DMS53 treated with DMSO at 0.1 percent for 48 hours (cell line): ENCODE results near the gene SGCA.

Experiments used
- DNase-seq: peaks from one replicate; lab custom pipeline; 2025; ENCODE audit not compliant: unreplicated experiment; lab: John Stamatoyannopoulos, UW

Gene SGCA

GRCh38 chr17:50192618-50193291 is 26.9 kb downstream of the SGCA start:
- DNase-seq = no peak

- DNase-seq = no peak
Measured at GRCh38 chr17:50194140-50194933, 28.5 kb downstream of the SGCA start.

GRCh38 chr17:50194934-50195865 is 29.4 kb downstream of the SGCA start:
- no peak for DNase-seq

- no peak for DNase-seq
Measured at GRCh38 chr17:50196036-50196435, 30.2 kb downstream of the SGCA start.

- DNase-seq = no peak
Measured at GRCh38 chr17:50196826-50197225, 31.0 kb downstream of the SGCA start.

- peak; percentile 56 for DNase-seq
Measured at GRCh38 chr17:50198026-50198669, 32.3 kb downstream of the SGCA start.

- DNase-seq = no peak
Measured at GRCh38 chr17:50199211-50199802, 33.5 kb downstream of the SGCA start.

- peak; percentile 85 for DNase-seq
Measured at GRCh38 chr17:50199803-50200456, 34.1 kb downstream of the SGCA start.

GRCh38 chr17:50200457-50201275 is 34.9 kb downstream of the SGCA start:
- DNase-seq = peak; percentile 76

- DNase-seq = no peak
Measured at GRCh38 chr17:50201276-50201854, 35.6 kb downstream of the SGCA start, which contains the start of gene COL1A1. Gene COL1A1, minus strand, starts transcription at chr17:50201631. Its CDS starts 118 bp downstream, at chr17:50201513.

GRCh38 chr17:50203086-50203485 is 37.3 kb downstream of the SGCA start:
- DNase-seq = no peak

GRCh38 chr17:50203604-50204345 is 38.0 kb downstream of the SGCA start:
- no peak for DNase-seq

- DNase-seq = no peak
Measured at GRCh38 chr17:50204431-50204830, 38.6 kb downstream of the SGCA start.

GRCh38 chr17:50205111-50205962 is 39.5 kb downstream of the SGCA start:
- no peak for DNase-seq

- no peak for DNase-seq
Measured at GRCh38 chr17:50205963-50206505, 40.2 kb downstream of the SGCA start.

GRCh38 chr17:50206604-50207293 is 40.9 kb downstream of the SGCA start:
- DNase-seq = no peak
